Measurements from ENCODE around the gene MINDY2. TPM values are rescaled to one million over a fixed set of nuclear protein-coding genes. Genes with fewer than 3 reads are reported as not detected.

The MINDY2 gene, protein sequence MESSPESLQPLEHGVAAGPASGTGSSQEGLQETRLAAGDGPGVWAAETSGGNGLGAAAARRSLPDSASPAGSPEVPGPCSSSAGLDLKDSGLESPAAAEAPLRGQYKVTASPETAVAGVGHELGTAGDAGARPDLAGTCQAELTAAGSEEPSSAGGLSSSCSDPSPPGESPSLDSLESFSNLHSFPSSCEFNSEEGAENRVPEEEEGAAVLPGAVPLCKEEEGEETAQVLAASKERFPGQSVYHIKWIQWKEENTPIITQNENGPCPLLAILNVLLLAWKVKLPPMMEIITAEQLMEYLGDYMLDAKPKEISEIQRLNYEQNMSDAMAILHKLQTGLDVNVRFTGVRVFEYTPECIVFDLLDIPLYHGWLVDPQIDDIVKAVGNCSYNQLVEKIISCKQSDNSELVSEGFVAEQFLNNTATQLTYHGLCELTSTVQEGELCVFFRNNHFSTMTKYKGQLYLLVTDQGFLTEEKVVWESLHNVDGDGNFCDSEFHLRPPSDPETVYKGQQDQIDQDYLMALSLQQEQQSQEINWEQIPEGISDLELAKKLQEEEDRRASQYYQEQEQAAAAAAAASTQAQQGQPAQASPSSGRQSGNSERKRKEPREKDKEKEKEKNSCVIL
- 3.3 to 7.4 TPM (median 5.4 TPM) in 5 replicates for total RNA-seq (2022; extraction: Qiagen RNA extraction; ENCODE audit: low read depth)

DNA sequence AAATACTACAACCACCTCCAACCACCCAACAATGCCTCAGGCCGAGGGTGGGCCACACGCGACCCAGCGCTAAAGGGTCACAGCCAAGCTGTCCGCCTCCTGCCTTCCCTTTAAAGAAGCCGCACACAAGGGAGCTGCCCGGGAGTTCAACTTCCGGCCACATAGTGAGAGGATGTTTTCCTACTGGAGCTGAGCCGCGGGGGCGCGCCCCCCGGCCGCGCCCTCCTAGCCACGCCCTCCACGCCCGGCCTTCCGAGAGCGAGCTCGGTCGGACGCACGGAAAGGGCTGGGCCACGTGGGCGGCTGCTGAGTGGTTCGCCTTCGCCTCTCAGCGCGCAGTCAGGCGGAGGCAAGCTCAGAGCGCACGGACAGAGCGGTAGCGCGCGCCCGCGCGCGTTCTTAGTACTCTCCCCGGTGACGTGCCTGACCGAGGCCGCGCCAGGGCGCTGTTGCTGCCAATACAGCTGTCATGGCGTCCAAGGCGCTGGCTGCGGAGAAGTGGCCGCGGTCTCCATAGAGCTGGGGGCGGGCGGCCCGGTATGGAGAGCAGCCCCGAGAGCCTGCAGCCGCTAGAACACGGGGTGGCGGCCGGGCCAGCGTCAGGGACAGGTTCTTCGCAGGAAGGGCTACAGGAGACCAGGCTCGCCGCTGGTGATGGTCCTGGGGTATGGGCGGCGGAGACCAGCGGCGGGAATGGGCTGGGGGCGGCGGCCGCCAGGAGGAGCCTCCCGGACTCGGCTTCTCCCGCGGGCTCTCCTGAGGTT is at the start of gene MINDY2:
MINDY2 (plus strand) TSS at position 446 of the 764 bp plus-strand sequence; CDS start at position 540, 94 bp downstream.

DNA sequence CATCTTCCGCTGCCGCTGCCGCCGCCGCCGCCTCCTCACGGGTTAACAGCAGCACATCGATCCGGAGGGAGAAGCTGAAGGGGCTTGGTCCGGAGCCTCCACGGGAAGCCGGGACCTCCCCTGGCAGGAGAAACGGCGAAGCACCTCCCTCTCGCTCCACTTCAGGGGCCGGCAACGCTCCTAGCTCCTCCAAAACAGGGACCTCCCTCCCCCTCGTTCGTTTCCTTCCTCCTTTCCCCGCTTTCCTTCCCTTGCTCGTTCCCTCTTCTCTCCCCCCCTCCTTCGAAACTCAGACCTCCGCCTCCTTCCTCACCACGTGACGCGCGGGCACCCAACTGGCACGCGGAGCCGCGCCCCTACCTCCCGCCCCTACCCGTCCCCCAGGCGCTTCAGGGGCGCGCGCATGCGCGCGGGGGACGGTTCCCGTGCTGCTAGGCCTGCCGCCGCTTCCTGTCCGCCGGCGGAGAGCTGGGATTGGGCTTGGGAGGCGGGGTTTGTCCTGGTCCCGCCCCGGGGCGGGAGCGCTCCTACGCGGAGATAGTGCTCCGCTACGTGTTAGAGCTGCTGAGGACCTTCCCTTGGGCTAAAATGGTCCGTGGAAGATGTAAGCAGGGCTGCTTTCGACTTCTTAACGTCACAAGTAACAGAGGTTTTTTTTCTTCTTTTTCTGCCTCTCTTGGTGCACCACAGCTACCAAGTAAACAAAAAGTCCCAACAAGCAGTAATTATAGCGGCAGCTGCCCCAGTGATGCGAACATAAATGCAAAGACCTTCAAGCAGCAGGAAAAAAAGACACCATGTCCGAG is 21.4 kb upstream of the MINDY2 start, which contains the start of gene ADAM10:
ADAM10 (minus strand) TSS at position 176 of the 806 bp plus-strand sequence; CDS start at position 3, 173 bp downstream.

Other genes with a start within 250 kb of the MINDY2 start
- 104 to 158 TPM (median 135 TPM) in 5 replicates for gene ADAM10, start 21.6 kb upstream of the MINDY2 start, total RNA-seq (2022; extraction: Qiagen RNA extraction; ENCODE audit: low read depth)
- gene SLTM, start 162.4 kb downstream of the MINDY2 start, total RNA-seq (2022; extraction: Qiagen RNA extraction; ENCODE audit: low read depth): 75.6 to 86.8 TPM (median 80.6 TPM) in 5 replicates
- 22.1 to 29.6 TPM (median 26.6 TPM) in 5 replicates for gene RNF111, start 216.4 kb downstream of the MINDY2 start, total RNA-seq (2022; extraction: Qiagen RNA extraction; ENCODE audit: low read depth)